Measurements from ENCODE around the gene WDFY1.

Gene WDFY1

GRCh38 chr2:223918671-223919134, 26.4 kb downstream of the WDFY1 start:
- H3K4me3 ChIP-seq (ENCODE audit: low read depth, low read length): no peak overlapping the region
- no peak for TF ChIP-seq CTCF (conservative IDR thresholded peaks at IDR 0.05; ENCODE audit: low read depth, low read length)
- DNase-seq (ENCODE audit: low read depth): no peak

- DNase-seq (ENCODE audit: low read depth): no peak
- H3K4me3 ChIP-seq (ENCODE audit: low read depth, low read length): no peak overlapping the region
- no peak for TF ChIP-seq CTCF (conservative IDR thresholded peaks at IDR 0.05; ENCODE audit: low read depth, low read length)
Measured at GRCh38 chr2:223916181-223916920, 28.8 kb downstream of the WDFY1 start.

GRCh38 chr2:223915071-223915470, 30.1 kb downstream of the WDFY1 start:
- no peak overlapping the region for H3K4me3 ChIP-seq (ENCODE audit: low read depth, low read length)
- no peak for TF ChIP-seq CTCF (conservative IDR thresholded peaks at IDR 0.05; ENCODE audit: low read depth, low read length)
- no peak for DNase-seq (ENCODE audit: low read depth)

GRCh38 chr2:223914324-223914723, 30.8 kb downstream of the WDFY1 start:
- H3K4me3 ChIP-seq (ENCODE audit: low read depth, low read length): no peak overlapping the region
- no peak for DNase-seq (ENCODE audit: low read depth)
- no peak for TF ChIP-seq CTCF (conservative IDR thresholded peaks at IDR 0.05; ENCODE audit: low read depth, low read length)

- TF ChIP-seq CTCF (conservative IDR thresholded peaks at IDR 0.05; ENCODE audit: low read depth, low read length): no peak
- DNase-seq (ENCODE audit: low read depth): no peak
- no peak overlapping the region for H3K4me3 ChIP-seq (ENCODE audit: low read depth, low read length)
Measured at GRCh38 chr2:223909001-223909741, 36.0 kb downstream of the WDFY1 start.

- DNase-seq (ENCODE audit: low read depth): no peak
- no peak overlapping the region for H3K4me3 ChIP-seq (ENCODE audit: low read depth, low read length)
- no peak for TF ChIP-seq CTCF (conservative IDR thresholded peaks at IDR 0.05; ENCODE audit: low read depth, low read length)
Measured at GRCh38 chr2:223908304-223908998, 36.7 kb downstream of the WDFY1 start.
